ENCODE results near the gene ZFPL1.
A peak's percentile ranks its signal among the peaks of the same experiment; 100 is the strongest.

ZFPL1 gene

DNA sequence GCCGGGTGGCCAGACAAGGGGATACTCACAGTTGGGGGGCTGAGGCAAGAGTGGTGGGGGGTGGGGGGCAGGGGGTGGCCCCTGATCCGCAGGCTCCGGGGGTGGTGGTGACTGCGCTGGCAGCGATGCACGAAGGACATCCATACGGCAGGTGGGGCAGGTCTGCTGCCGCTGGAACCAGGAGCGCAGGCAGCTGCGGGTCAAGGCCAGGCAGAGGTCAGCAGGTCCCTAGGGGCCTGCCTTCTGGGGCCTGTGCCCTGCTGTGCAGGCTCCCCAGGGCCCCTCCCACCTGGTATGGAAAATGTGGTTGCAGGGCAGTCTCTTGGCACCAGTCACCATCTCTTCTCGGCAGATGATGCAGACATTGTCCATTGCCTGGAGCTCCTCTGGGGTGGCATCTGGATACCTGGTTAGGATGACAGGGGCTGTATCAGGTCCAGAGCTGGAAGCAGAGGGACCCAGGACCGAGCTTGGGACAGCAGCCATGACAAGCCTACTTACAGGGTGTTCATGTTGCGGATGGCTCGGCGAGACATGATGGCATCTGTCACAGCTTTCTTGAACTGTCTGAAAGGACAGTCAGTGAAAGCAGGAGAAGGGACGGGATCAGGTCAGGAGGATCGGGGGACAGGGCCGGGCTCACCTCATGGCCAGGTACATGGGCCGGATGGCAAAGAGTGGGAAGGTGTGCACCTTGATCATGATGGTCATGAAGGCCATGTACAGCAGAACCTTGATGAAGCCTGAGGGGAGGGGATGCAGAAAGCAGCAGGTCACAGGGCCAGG lies 46.8 kb downstream of the ZFPL1 start:
- Histone ChIP-seq H3K27me3 (ENCODE audit: control insufficient read depth, insufficient read depth, low read length, poor library complexity, severe bottlenecking) (no peaks in the 10 kb centered on the region), H3K4me3 (ENCODE audit: insufficient read depth, low read depth, low read length) (no peak overlapping the region), H3K9me3 (ENCODE audit: control insufficient read depth, low read length) (no peaks in the 10 kb centered on the region), H3K27ac (ENCODE audit: insufficient read depth, low read depth, low read length, poor library complexity, severe bottlenecking) (no peak overlapping the region), H3K36me3 (ENCODE audit: control insufficient read depth, insufficient read depth, low read length) (peaks cover 17% of the 10 kb centered on the region), H3K4me1 (ENCODE audit: control insufficient read depth, insufficient read depth, low read length) (peaks cover 11% of the 10 kb centered on the region)
- WGBS, 2 experiments, result 92 to 94% methylated on average over 19 of the region's 19 CpGs

DNA sequence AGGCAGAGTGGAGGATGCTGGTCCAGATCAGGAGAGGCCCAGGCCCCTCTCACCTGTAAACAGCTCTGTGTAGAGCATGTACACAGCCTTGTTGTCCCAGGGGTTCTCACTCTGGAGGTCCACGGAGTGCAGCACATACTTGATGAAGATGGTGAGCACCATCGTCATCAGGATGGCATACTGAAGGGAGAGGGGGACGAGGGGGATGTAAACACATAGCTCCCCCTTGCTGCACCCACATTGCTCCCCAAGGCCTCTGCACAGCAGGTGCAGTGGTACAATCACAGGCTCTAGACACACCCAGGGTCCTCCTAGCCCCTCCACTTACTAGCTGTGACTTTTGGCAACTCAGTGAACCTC lies 47.4 kb downstream of the ZFPL1 start:
- Histone ChIP-seq H3K27me3 (ENCODE audit: control insufficient read depth, insufficient read depth, low read length, poor library complexity, severe bottlenecking) (no peaks in the 10 kb centered on the region), H3K4me3 (ENCODE audit: insufficient read depth, low read depth, low read length) (no peak overlapping the region), H3K36me3 (ENCODE audit: control insufficient read depth, insufficient read depth, low read length) (peaks cover 12% of the 10 kb centered on the region), H3K4me1 (ENCODE audit: control insufficient read depth, insufficient read depth, low read length) (peaks cover 11% of the 10 kb centered on the region), H3K27ac (ENCODE audit: insufficient read depth, low read depth, low read length, poor library complexity, severe bottlenecking) (no peak overlapping the region), H3K9me3 (ENCODE audit: control insufficient read depth, low read length) (no peaks in the 10 kb centered on the region)
- WGBS, 2 experiments, result 87 to 89% methylated on average over 3 of the region's 3 CpGs

DNA sequence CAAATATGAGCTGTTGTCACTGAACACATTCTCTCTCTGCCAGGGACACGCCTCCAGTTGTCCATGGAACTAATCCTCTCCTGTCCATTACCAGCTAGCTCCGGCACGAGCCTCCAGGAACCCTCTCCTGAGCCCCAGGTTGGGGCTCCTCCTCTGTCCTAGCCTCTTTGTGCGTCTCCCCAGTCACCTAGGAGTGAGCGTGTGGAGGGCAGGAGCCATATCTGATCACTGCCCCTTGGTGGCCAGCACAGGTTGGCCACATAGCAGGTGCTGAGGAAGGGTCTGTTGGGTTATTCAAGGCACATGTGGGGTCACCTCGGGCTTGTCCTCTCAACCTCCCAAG lies 47.8 kb downstream of the ZFPL1 start:
- Histone ChIP-seq H3K4me3 (ENCODE audit: insufficient read depth, low read depth, low read length) (no peak overlapping the region), H3K36me3 (ENCODE audit: control insufficient read depth, insufficient read depth, low read length) (peaks cover 7% of the 10 kb centered on the region), H3K9me3 (ENCODE audit: control insufficient read depth, low read length) (no peaks in the 10 kb centered on the region), H3K27me3 (ENCODE audit: control insufficient read depth, insufficient read depth, low read length, poor library complexity, severe bottlenecking) (no peaks in the 10 kb centered on the region), H3K4me1 (ENCODE audit: control insufficient read depth, insufficient read depth, low read length) (peaks cover 11% of the 10 kb centered on the region), H3K27ac (ENCODE audit: insufficient read depth, low read depth, low read length, poor library complexity, severe bottlenecking) (no peak overlapping the region)
- 92 to 96% methylated on average over 6 of the region's 6 CpGs for WGBS, 2 experiments

DNA sequence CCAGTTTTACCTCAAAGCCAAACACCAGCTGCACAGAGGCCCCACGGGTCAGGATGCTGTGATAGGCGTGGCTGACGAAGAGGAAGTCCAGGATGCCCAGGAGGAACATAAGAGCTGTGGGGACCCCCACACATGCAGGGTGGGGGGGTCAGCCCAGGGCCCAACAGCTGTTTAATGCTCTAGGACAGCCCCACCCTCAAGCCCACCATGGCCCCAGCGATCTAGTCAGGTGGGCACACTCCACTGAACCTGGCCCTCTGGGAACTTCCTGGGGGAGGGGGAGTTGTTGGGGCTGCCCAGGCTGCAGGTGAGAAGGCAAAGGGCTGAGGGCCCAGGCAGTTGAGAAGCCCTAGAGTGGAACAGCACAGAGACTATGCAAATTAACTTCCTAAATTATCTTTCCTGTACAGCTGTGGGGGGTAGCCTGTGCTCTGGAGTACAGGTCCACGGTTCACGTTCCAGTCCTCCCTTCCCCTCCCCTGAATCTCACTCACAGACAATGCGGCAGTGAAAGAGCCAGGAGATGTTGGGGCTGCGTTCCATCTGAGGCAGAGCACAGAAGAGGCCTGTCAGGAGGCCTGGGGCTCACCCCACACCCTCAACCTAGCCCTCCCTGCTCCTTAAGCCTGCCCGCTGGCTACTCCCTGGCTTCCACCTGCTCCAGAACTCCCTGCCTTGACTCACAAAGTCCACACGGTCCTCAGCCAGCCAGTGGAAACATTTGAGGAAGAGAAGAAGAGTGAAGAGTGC lies 48.4 kb downstream of the ZFPL1 start:
- H3K36me3 ChIP-seq (ENCODE audit: control insufficient read depth, insufficient read depth, low read length), result peaks cover 4% of the 10 kb centered on the region
- H3K27me3 ChIP-seq (ENCODE audit: control insufficient read depth, insufficient read depth, low read length, poor library complexity, severe bottlenecking), result no peaks in the 10 kb centered on the region
- WGBS, 2 experiments, result 94 to 95% methylated on average over 10 of the region's 10 CpGs

DNA sequence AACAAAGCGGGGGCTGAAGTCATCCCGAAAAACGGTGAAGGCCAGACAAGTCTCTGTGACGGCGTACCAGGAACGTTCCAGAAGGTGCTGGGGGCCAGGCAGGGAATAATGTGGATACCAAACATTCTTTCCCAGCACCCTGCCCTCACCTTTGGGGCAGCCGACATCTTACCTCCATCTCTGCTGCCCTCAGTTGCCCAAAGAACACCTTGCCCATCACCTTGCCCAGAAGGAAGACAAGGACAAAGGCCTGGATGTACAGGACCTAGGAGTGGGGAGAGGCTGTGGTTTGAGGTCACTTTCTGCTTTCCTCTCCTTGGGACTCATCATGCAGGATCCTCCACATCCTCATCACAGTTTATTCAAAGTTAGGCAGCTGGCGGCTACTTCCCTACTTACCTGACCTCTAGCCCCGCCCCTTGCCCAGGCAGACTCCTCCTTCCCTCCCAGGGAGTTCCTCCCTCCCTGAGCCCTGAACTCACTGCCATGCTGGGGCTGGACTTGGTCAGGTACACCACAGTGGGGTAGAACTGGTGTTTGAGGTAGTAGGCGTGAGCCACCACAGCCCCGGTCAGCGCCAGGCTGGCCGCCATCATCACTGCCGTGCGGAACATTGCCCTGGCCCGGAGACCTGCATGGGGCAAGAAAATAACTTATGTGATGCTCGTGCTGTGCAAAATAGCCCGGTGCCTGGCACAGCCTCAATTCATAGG lies 49.1 kb downstream of the ZFPL1 start:
- Histone ChIP-seq H3K4me3 (ENCODE audit: insufficient read depth, low read depth, low read length) (peak overlapping the region; percentile 83), H3K27ac (ENCODE audit: insufficient read depth, low read depth, low read length, poor library complexity, severe bottlenecking) (no peak overlapping the region), H3K27me3 (ENCODE audit: control insufficient read depth, insufficient read depth, low read length, poor library complexity, severe bottlenecking) (no peaks in the 10 kb centered on the region), H3K36me3 (ENCODE audit: control insufficient read depth, insufficient read depth, low read length) (peaks cover 4% of the 10 kb centered on the region), H3K9me3 (ENCODE audit: control insufficient read depth, low read length) (no peaks in the 10 kb centered on the region), H3K4me1 (ENCODE audit: control insufficient read depth, insufficient read depth, low read length) (peaks cover 11% of the 10 kb centered on the region)
- 49 to 56% methylated on average over 18 of the region's 18 CpGs for WGBS, 2 experiments

More for the DNA sequence above, 48.4 kb downstream of the ZFPL1 start:
- Histone ChIP-seq H3K27ac (ENCODE audit: insufficient read depth, low read depth, low read length, poor library complexity, severe bottlenecking) (no peak overlapping the region), H3K4me3 (ENCODE audit: insufficient read depth, low read depth, low read length) (no peak overlapping the region), H3K9me3 (ENCODE audit: control insufficient read depth, low read length) (no peaks in the 10 kb centered on the region), H3K4me1 (ENCODE audit: control insufficient read depth, insufficient read depth, low read length) (peaks cover 11% of the 10 kb centered on the region)

DNA sequence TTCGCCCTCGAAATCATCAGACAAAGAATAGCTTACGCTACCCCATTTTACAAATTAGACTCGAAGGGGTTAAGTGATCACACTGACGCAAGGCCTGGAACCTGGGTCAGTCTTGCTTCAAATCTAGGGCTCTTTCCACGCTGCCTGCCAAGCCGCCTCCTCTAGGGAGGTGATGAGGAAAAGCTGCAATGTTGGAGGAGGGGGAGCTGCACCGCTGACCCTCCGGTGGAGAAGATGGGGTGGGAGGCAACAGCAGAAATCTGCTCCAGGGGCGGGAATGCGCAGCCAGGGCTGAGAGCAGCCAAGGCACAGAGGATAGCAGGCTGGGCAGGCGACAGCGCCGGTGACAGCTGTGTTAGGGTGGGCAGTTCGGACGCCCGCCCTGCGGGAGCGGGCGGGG lies 49.7 kb downstream of the ZFPL1 start:
- Histone ChIP-seq H3K27me3 (ENCODE audit: control insufficient read depth, insufficient read depth, low read length, poor library complexity, severe bottlenecking) (no peaks in the 10 kb centered on the region), H3K9me3 (ENCODE audit: control insufficient read depth, low read length) (no peaks in the 10 kb centered on the region), H3K4me3 (ENCODE audit: insufficient read depth, low read depth, low read length) (peak overlapping the region; percentile 83), H3K36me3 (ENCODE audit: control insufficient read depth, insufficient read depth, low read length) (peaks cover 4% of the 10 kb centered on the region), H3K4me1 (ENCODE audit: control insufficient read depth, insufficient read depth, low read length) (peaks cover 11% of the 10 kb centered on the region), H3K27ac (ENCODE audit: insufficient read depth, low read depth, low read length, poor library complexity, severe bottlenecking) (peak overlapping the region; percentile 11)
- WGBS, 2 experiments, result 3 to 5% methylated on average over 20 of the region's 20 CpGs

DNA sequence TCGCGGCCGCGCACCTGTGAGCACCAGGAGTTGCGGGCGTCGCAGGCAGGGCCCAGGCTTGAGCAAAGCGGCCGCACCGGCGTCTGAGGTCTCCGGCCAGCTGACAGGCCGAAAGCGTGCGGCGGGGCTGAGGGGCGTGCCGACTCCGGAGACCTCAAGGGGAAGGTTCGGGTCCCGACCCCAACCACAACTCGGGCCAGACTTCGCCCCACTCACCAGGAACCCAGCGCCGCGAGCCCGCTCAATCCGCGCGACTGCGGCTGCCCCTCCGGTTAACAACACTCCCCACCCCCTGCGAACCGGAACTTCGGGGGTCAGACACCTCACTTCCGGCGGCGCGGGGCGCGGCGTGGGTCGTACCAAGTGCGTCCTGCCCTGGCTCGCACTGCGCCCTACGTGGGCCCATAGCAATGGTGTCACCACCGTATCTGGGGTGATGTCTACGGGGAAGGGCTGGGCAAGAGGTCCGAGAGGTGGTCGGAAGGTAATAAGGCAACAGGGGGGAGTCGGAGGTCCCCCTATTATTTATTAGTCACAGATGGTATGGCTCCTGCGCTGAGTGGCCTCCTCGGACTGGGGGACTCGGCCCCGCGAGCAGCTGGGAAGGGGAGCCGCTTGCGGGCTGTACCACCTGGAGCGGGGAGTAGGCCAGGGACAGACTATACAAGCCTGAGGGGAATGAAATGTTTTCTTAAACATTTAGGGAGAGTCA lies 50.4 kb downstream of the ZFPL1 start, which contains the start of gene SYVN1:
SYVN1 (minus strand) TSS at position 280 of the 712 bp plus-strand sequence. CDS start 918 bp downstream, outside the sequence.
- Histone ChIP-seq H3K9me3 (ENCODE audit: control insufficient read depth, low read length) (no peaks in the 10 kb centered on the region), H3K4me1 (ENCODE audit: control insufficient read depth, insufficient read depth, low read length) (peaks cover 11% of the 10 kb centered on the region), H3K27ac (ENCODE audit: insufficient read depth, low read depth, low read length, poor library complexity, severe bottlenecking) (peak within 1 kb of the TSS; percentile 96), H3K36me3 (ENCODE audit: control insufficient read depth, insufficient read depth, low read length) (peaks cover 2% of the 10 kb centered on the region), H3K27me3 (ENCODE audit: control insufficient read depth, insufficient read depth, low read length, poor library complexity, severe bottlenecking) (no peaks in the 10 kb centered on the region), H3K4me3 (ENCODE audit: insufficient read depth, low read depth, low read length) (peak within 1 kb of the TSS; percentile 83)
- WGBS, 2 experiments, result 0% methylated on average over 60 of the region's 60 CpGs

- H3K9me3 ChIP-seq (ENCODE audit: control insufficient read depth, low read length), result no peaks in the 10 kb centered on the region
- H3K4me1 ChIP-seq (ENCODE audit: control insufficient read depth, insufficient read depth, low read length), result peaks cover 11% of the 10 kb centered on the region
- peak overlapping the region; percentile 83 for H3K4me3 ChIP-seq (ENCODE audit: insufficient read depth, low read depth, low read length)
- no peaks in the 10 kb centered on the region for H3K27me3 ChIP-seq (ENCODE audit: control insufficient read depth, insufficient read depth, low read length, poor library complexity, severe bottlenecking)
- WGBS, 2 experiments, result 9 to 10% methylated on average over 24 of the region's 24 CpGs
- peak overlapping the region; percentile 96 for H3K27ac ChIP-seq (ENCODE audit: insufficient read depth, low read depth, low read length, poor library complexity, severe bottlenecking)
- no peaks in the 10 kb centered on the region for H3K36me3 ChIP-seq (ENCODE audit: control insufficient read depth, insufficient read depth, low read length)
These were observed 51.1 kb downstream of the ZFPL1 start for GRCh38 chr11:65134952-65135632.

- H3K27ac ChIP-seq (ENCODE audit: insufficient read depth, low read depth, low read length, poor library complexity, severe bottlenecking), result no peak overlapping the region
- no peaks in the 10 kb centered on the region for H3K36me3 ChIP-seq (ENCODE audit: control insufficient read depth, insufficient read depth, low read length)
- 75 to 78% methylated on average over 11 of the region's 11 CpGs for WGBS, 2 experiments
- H3K27me3 ChIP-seq (ENCODE audit: control insufficient read depth, insufficient read depth, low read length, poor library complexity, severe bottlenecking), result peaks cover 4% of the 10 kb centered on the region
- peaks cover 11% of the 10 kb centered on the region for H3K4me1 ChIP-seq (ENCODE audit: control insufficient read depth, insufficient read depth, low read length)
- H3K4me3 ChIP-seq (ENCODE audit: insufficient read depth, low read depth, low read length), result peak overlapping the region; percentile 83
- no peaks in the 10 kb centered on the region for H3K9me3 ChIP-seq (ENCODE audit: control insufficient read depth, low read length)
These were observed 51.7 kb downstream of the ZFPL1 start for GRCh38 chr11:65135633-65136145.

All from ectodermal cell (in vitro differentiated cells).